H9 (cell line): Measurements from ENCODE around the gene ADAM30. TPM values are rescaled to one million over a fixed set of nuclear protein-coding genes. Genes with fewer than 3 reads are reported as not detected.
"Not testable (repeated sequence)": the region's sequence is repeated elsewhere in the genome, so short reads cannot be mapped to it uniquely, and the experiment has no call there.

Experiments
- DNase-seq: peaks from one replicate; pipeline ENCODE4 v3.0.0-alpha.2; 2017
- H2AFZ ChIP-seq: one replicate; pipeline ENCODE4 v1.6.1; 2013; ENCODE audit warnings: mild to moderate bottlenecking, low read length, control low read depth, moderate library complexity
- H2AK5ac ChIP-seq: 2 replicates; pipeline ENCODE4 v1.6.1; 2013; ENCODE audit warnings: low read length, control low read depth, mixed read lengths; ENCODE audit not compliant: insufficient read length
- H2BK120ac ChIP-seq: one replicate; pipeline ENCODE4 v1.6.1; 2013; ENCODE audit warnings: low read depth, mild to moderate bottlenecking, low read length, control low read depth, inconsistent platforms; ENCODE audit not compliant: poor library complexity, severe bottlenecking
- H2BK12ac ChIP-seq: 2 replicates; pipeline ENCODE4 v1.6.1; 2013; ENCODE audit warnings: low read length, control low read depth, mixed read lengths, low read depth; ENCODE audit not compliant: insufficient read length
- H2BK15ac ChIP-seq: 2 replicates; pipeline ENCODE4 v1.6.1; 2013; ENCODE audit warnings: low read depth, low read length, control low read depth
- H2BK20ac ChIP-seq: one replicate; pipeline ENCODE4 v1.6.1; 2013; ENCODE audit warnings: low read depth, mild to moderate bottlenecking, low read length, control low read depth, inconsistent platforms; ENCODE audit not compliant: poor library complexity, severe bottlenecking
- H2BK5ac ChIP-seq: 2 replicates; pipeline ENCODE4 v1.6.1; 2013; ENCODE audit warnings: low read length, control low read depth, mixed read lengths; ENCODE audit not compliant: insufficient read length
- H3K14ac ChIP-seq: 2 replicates; pipeline ENCODE4 v1.6.1; 2013; ENCODE audit warnings: low read length, control low read depth; ENCODE audit not compliant: insufficient read depth
- H3K18ac ChIP-seq: 2 replicates; pipeline ENCODE4 v1.6.1; 2013; ENCODE audit warnings: low read depth, mild to moderate bottlenecking, mixed read lengths, low read length, control low read depth; ENCODE audit not compliant: insufficient read length
- H3K23ac ChIP-seq: 2 replicates; pipeline ENCODE4 v1.6.1; 2013; ENCODE audit warnings: low read length, control low read depth, mixed read lengths, low read depth; ENCODE audit not compliant: insufficient read length
- H3K23me2 ChIP-seq: 2 replicates; pipeline ENCODE4 v1.6.1; 2013; ENCODE audit warnings: low read depth, mild to moderate bottlenecking, mixed read lengths, low read length, control low read depth; ENCODE audit not compliant: insufficient read length, poor library complexity, severe bottlenecking
- H3K27ac ChIP-seq: 2 replicates; pipeline ENCODE4 v1.5.1; 2013; ENCODE audit warnings: low read length, control low read depth, mixed read lengths, low read depth; ENCODE audit not compliant: insufficient read length
- H3K27me3 ChIP-seq: 2 replicates; pipeline ENCODE4 v1.6.1; 2013; ENCODE audit warnings: low read length, control low read depth, inconsistent platforms; ENCODE audit not compliant: insufficient read depth
- H3K4ac ChIP-seq: 2 replicates; pipeline ENCODE4 v1.6.1; 2013; ENCODE audit warnings: low read depth, mild to moderate bottlenecking, control low read depth, inconsistent platforms, low read length, moderate library complexity
- H3K4me1 ChIP-seq: 2 replicates; pipeline ENCODE4 v1.6.1; 2013; ENCODE audit warnings: low read length, control low read depth, inconsistent platforms; ENCODE audit not compliant: insufficient read depth
- H3K4me2 ChIP-seq: 2 replicates; pipeline ENCODE4 v1.6.1; 2013; ENCODE audit warnings: low read length, control low read depth, mixed read lengths; ENCODE audit not compliant: insufficient read length, insufficient read depth
- H3K56ac ChIP-seq: 2 replicates; pipeline ENCODE4 v1.6.1; 2013; ENCODE audit warnings: low read depth, mild to moderate bottlenecking, mixed read lengths, low read length, control low read depth; ENCODE audit not compliant: insufficient read length
- H3K79me1 ChIP-seq: 2 replicates; pipeline ENCODE4 v1.6.1; 2013; ENCODE audit warnings: low read depth, mild to moderate bottlenecking, moderate library complexity, low read length, control low read depth, inconsistent platforms; ENCODE audit not compliant: insufficient read depth, poor library complexity, severe bottlenecking
- H3K79me2 ChIP-seq: 2 replicates; pipeline ENCODE4 v1.6.1; 2013; ENCODE audit warnings: low read length, control low read depth, inconsistent platforms; ENCODE audit not compliant: insufficient read depth
- H3K9ac ChIP-seq: 2 replicates; pipeline ENCODE4 v1.6.1; 2013; ENCODE audit warnings: low read length, control low read depth, mixed read lengths; ENCODE audit not compliant: insufficient read length; ENCODE audit errors: extremely low read depth
- H3K9me3 ChIP-seq: one replicate; pipeline ENCODE4 v1.6.1; 2013; ENCODE audit warnings: low read depth, low read length, inconsistent platforms; ENCODE audit not compliant: control insufficient read depth
- H3T11ph ChIP-seq: one replicate; pipeline ENCODE4 v1.6.1; 2013; ENCODE audit warnings: mild to moderate bottlenecking, low read length, control low read depth, inconsistent platforms
- H4K20me1 ChIP-seq: one replicate; pipeline ENCODE4 v1.6.1; 2013; ENCODE audit not compliant: control insufficient read depth, insufficient read length, insufficient read depth
- H4K5ac ChIP-seq: 2 replicates; pipeline ENCODE4 v1.6.1; 2013; ENCODE audit warnings: low read depth, mild to moderate bottlenecking, mixed read lengths, low read length, control low read depth; ENCODE audit not compliant: insufficient read length
- H4K8ac ChIP-seq: replicated peaks from 2 replicates; pipeline ENCODE4 v1.6.1; 2013; ENCODE audit warnings: low read length, control low read depth, mixed read lengths, low read depth; ENCODE audit not compliant: insufficient read length
- H4K91ac ChIP-seq: 2 replicates; pipeline ENCODE4 v1.6.1; 2013; ENCODE audit warnings: low read depth, mild to moderate bottlenecking, moderate library complexity, mixed read lengths, low read length, control low read depth; ENCODE audit not compliant: insufficient read length
- H3K27ac Mint-ChIP-seq, 3 experiments: 2 replicates in 2 of 3; 3 replicates in 1 of 3; pipeline ENCODE4 v1.8.0; 2020 to 2021; ENCODE audit warnings: mixed read lengths in 3 of 3, mild to moderate bottlenecking in 1 of 3, moderate library complexity in 1 of 3
- H3K27me3 Mint-ChIP-seq: 2 replicates; pipeline ENCODE4 v1.8.0; 2021; ENCODE audit warnings: low read depth, mild to moderate bottlenecking, moderate library complexity, mixed read lengths
- H3K36me3 Mint-ChIP-seq, 3 experiments: 2 replicates in 2 of 3; 3 replicates in 1 of 3; pipeline ENCODE4 v1.8.0; 2020 to 2021; ENCODE audit warnings: low read depth in 3 of 3, mixed read lengths in 3 of 3; ENCODE audit not compliant: insufficient read depth in 1 of 3
- H3K4me1 Mint-ChIP-seq, 2 experiments: 2 replicates each; pipeline ENCODE4 v1.8.0; 2020; ENCODE audit warnings: mixed read lengths in 2 of 2
- H3K4me3 Mint-ChIP-seq, 2 experiments: 2 replicates in 1 of 2; 3 replicates in 1 of 2; pipeline ENCODE4 v1.8.0; 2020 to 2021; ENCODE audit warnings: mild to moderate bottlenecking in 2 of 2, mixed read lengths in 2 of 2, moderate library complexity in 1 of 2
- H3K9me3 Mint-ChIP-seq, 2 experiments: 2 replicates in 1 of 2; 3 replicates in 1 of 2; pipeline ENCODE4 v1.8.0; 2020; ENCODE audit warnings: mild to moderate bottlenecking in 2 of 2, mixed read lengths in 2 of 2, moderate library complexity in 1 of 2
- WGBS: extraction: QIAGEN DNeasy Blood & Tissue Kit; methylation state at CpG from one replicate; pipeline ENCODE4 v1.1.7; 2013; ENCODE audit warnings: missing lambda C conversion rate, low lambda C conversion rate, mixed read lengths; ENCODE audit not compliant: insufficient read length; ENCODE audit errors: extremely low coverage; 5-methylcytosine and 5-hydroxymethylcytosine counted together
- total RNA-seq: library from RNA; stranded (reverse); gene quantifications from 2 replicates; pipeline ENCODE4 v1.2.1, GENCODE V29; 2021
- TF ChIP-seq, protein P1 (sequence below): fragments of 200-600 bp; sonication (generic); conservative IDR thresholded peaks from 3 replicates; pipeline ENCODE4 v1.8.0; 2021; ENCODE audit warnings: antibody characterized with exemption, mild to moderate bottlenecking

ADAM30 gene
- total RNA-seq, 1 experiment from 2014 or later: not detected

DNA sequence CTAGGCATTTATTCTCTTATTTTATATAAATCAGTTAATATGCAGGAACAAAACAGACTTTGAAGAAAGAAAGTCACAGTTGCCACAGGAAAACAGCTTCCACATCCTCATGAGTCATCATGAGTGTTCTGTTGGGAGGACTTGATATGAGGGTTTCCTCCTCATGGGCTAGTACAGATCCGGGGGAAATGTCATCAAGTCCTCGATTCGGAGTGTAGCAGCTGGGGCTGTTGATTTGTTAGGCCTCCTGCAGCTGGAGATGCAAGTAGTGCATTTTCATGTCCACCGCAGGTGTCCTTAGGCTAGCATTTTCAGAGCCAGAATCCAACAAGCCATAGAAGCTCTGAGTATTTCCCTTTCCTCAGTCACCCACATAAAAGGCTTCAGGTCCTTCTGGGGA is 36.7 kb downstream of the ADAM30 start:
- no peak overlapping the region for H3K18ac ChIP-seq
- no peaks in the 10 kb centered on the region for H4K20me1 ChIP-seq
- H3K4ac ChIP-seq: no peak overlapping the region
- Mint-ChIP-seq H3K4me1 (no peaks in the 10 kb centered on the region), H3K27me3 (peaks cover 4% of the 10 kb centered on the region), H3K9me3 (no peaks in the 10 kb centered on the region), H3K27ac (no peak overlapping the region), H3K36me3 (no peaks in the 10 kb centered on the region), H3K4me3 (no peak overlapping the region)
- H4K8ac ChIP-seq: no peak overlapping the region
- no peak overlapping the region for H3T11ph ChIP-seq
- H2BK120ac ChIP-seq: no peak overlapping the region
- no peak overlapping the region for H3K9ac ChIP-seq
- no peak overlapping the region for H3K56ac ChIP-seq
- no peak overlapping the region for H3K27ac ChIP-seq
- H4K91ac ChIP-seq: no peak overlapping the region
- no peak overlapping the region for H2BK20ac ChIP-seq
- no peak overlapping the region for H2BK5ac ChIP-seq
- no peak overlapping the region for H3K23ac ChIP-seq
- H3K14ac ChIP-seq: no peak overlapping the region
- no peaks in the 10 kb centered on the region for H3K79me1 ChIP-seq
- no peak overlapping the region for H2BK12ac ChIP-seq
- no peaks in the 10 kb centered on the region for H3K9me3 ChIP-seq
- no peak overlapping the region for H2BK15ac ChIP-seq
- no peaks in the 10 kb centered on the region for H3K27me3 ChIP-seq
- no peaks in the 10 kb centered on the region for H3K4me1 ChIP-seq
- DNase-seq: no peak
- no peak overlapping the region for H2AK5ac ChIP-seq
- no peak overlapping the region for H3K4me2 ChIP-seq
- H3K79me2 ChIP-seq: no peaks in the 10 kb centered on the region
- H4K5ac ChIP-seq: no peak overlapping the region
- TF ChIP-seq, protein P1, sequence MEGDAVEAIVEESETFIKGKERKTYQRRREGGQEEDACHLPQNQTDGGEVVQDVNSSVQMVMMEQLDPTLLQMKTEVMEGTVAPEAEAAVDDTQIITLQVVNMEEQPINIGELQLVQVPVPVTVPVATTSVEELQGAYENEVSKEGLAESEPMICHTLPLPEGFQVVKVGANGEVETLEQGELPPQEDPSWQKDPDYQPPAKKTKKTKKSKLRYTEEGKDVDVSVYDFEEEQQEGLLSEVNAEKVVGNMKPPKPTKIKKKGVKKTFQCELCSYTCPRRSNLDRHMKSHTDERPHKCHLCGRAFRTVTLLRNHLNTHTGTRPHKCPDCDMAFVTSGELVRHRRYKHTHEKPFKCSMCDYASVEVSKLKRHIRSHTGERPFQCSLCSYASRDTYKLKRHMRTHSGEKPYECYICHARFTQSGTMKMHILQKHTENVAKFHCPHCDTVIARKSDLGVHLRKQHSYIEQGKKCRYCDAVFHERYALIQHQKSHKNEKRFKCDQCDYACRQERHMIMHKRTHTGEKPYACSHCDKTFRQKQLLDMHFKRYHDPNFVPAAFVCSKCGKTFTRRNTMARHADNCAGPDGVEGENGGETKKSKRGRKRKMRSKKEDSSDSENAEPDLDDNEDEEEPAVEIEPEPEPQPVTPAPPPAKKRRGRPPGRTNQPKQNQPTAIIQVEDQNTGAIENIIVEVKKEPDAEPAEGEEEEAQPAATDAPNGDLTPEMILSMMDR: no peak
- H3K23me2 ChIP-seq: no peaks in the 10 kb centered on the region
- no peak overlapping the region for H2AFZ ChIP-seq
- no CpG with 5 or more reads among the region's 4 CpGs for WGBS

DNA sequence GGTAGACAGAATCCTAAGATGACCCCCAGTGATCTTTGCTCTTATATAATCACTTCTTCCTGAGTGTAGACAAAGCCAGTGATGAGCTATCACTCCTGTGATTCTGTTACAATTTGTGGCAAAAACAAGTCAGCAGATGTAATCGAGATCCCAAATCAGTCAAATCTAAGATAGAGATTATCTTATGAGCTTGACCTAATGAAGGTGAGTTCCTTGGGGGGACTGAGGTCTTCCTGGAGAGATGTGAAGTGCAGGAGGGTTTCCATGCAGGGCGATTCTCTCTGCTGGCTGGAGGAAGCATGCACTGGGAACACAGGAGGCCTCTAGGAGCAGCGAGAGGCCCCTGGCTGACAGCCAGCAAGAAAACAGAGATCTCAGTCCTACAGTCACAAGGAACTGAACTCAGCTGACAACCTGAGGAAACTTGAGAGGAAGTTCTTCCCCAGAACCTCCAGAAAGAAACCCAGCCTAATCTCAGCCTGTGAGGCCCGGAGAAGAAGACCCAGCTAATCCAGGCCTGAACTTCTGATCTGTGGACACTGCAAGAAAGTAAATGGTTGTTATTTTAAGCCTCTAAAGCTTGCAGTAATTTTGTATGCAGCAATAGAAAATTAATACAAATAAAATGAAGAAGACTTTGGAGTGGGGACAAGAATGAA is 37.6 kb downstream of the ADAM30 start:
- H3K27ac ChIP-seq, H3K36me3 Mint-ChIP-seq, H3K27me3 Mint-ChIP-seq, H3K18ac ChIP-seq, H2BK15ac ChIP-seq, H3K9me3 ChIP-seq, H3T11ph ChIP-seq, H2BK120ac ChIP-seq, H3K27me3 ChIP-seq, H3K4me3 Mint-ChIP-seq, H3K9me3 Mint-ChIP-seq, H4K8ac ChIP-seq, H2BK12ac ChIP-seq, H3K9ac ChIP-seq, H3K14ac ChIP-seq, H4K91ac ChIP-seq, H2BK20ac ChIP-seq, H3K23me2 ChIP-seq, H4K20me1 ChIP-seq, DNase-seq, H3K4me2 ChIP-seq, H3K4me1 Mint-ChIP-seq, H3K4me1 ChIP-seq, H2AFZ ChIP-seq, H3K27ac Mint-ChIP-seq, H3K79me1 ChIP-seq, H3K56ac ChIP-seq, H2AK5ac ChIP-seq, H3K23ac ChIP-seq, H2BK5ac ChIP-seq, H3K79me2 ChIP-seq, H3K4ac ChIP-seq, H4K5ac ChIP-seq: not testable (repeated sequence)
- WGBS: no CpG with 5 or more reads among the region's 4 CpGs
